Hepatocyte (in vitro differentiated cells): Measurements from ENCODE around the gene ZNF423.

ENCODE experiments used
- EZH2 ChIP-seq: fragments of 200-600 bp; sonication (generic); IDR thresholded peaks from 2 replicates; pipeline ENCODE4 v1.6.1; 2016; ENCODE audit warnings: antibody characterized with exemption, mild to moderate bottlenecking, borderline replicate concordance
- TF ChIP-seq, protein P1 (sequence below): fragments of 200-600 bp; sonication (generic); IDR thresholded peaks from 2 replicates; pipeline ENCODE4 v1.5.1; 2016; ENCODE audit warnings: antibody characterized with exemption, mild to moderate bottlenecking; ENCODE audit not compliant: poor library complexity

DNA sequence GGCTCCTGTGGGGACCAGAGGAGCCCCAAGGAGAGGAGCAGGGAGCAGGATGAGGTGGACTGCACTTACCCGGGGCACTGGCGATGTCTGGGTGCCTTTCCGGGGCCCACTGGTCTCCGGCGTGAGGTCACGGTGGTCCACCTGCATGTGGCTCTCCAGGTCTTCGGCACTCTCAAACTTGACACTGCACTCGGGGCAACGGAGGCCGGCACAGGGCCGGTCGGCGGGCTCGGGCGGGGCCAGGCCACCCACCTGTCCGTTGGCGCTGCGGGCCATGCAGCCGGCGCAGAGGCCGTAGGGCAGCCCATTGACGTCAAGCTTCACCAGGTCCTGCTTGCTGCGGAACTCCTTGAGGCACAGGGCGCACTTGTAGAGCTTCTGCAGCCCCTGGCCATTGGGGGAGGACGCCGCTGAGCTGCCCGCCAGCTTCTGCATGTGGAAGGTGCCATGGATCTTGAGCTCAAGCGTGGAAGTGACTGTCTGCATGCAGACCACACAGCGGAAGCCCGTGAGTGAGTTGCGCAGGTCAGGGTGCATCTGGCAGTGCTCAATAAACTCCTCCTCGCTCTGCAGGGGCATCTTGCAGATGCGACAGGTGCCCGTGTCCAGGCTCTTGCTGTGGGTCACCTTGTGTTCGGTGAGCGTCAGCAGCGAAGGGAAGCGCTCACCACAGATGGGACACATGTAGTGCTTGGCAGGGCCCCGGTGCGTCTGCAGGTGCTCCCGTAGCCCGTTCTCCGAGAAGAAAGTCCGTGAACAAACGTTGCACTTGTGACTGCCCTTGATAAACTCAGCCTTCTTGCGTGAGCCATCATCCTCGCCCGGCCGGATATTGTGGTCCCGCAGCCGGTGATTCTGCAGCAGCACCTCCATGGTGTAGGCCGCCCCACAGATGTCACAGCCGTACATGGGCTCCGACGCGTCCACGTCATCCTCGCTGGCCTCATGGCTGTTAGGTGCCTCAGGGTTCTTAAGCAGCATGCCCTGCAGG is 220.0 kb downstream of the ZNF423 start:
- no peak for TF ChIP-seq EZH2
- TF ChIP-seq, protein P1, sequence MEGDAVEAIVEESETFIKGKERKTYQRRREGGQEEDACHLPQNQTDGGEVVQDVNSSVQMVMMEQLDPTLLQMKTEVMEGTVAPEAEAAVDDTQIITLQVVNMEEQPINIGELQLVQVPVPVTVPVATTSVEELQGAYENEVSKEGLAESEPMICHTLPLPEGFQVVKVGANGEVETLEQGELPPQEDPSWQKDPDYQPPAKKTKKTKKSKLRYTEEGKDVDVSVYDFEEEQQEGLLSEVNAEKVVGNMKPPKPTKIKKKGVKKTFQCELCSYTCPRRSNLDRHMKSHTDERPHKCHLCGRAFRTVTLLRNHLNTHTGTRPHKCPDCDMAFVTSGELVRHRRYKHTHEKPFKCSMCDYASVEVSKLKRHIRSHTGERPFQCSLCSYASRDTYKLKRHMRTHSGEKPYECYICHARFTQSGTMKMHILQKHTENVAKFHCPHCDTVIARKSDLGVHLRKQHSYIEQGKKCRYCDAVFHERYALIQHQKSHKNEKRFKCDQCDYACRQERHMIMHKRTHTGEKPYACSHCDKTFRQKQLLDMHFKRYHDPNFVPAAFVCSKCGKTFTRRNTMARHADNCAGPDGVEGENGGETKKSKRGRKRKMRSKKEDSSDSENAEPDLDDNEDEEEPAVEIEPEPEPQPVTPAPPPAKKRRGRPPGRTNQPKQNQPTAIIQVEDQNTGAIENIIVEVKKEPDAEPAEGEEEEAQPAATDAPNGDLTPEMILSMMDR: no peak
